SK-N-SH treated with all-trans-retinoic acid at 6 μM for 48 hours (cell line): ENCODE measurements around the gene MAP7D1.

Experiments
- ATAC-seq: fragments of 200-7000 bp; cut with Tn5 transposase; 3 replicates; pipeline ENCODE4 v1.9.1; 2020; ENCODE audit warnings: mild to moderate bottlenecking, moderate library complexity
- ARNTL ChIP-seq: fragments of 450-650 bp; formaldehyde crosslinking; IDR thresholded peaks from 2 replicates; pipeline ENCODE4 v1.5.0; 2020; ENCODE audit warnings: low read depth, mild to moderate bottlenecking, moderate library complexity, borderline replicate concordance
- BACH2 ChIP-seq: fragments of 250-450 bp; sonication (Bioruptor Pico); IDR thresholded peaks from 2 replicates; pipeline ENCODE4 v1.9.0; 2021; ENCODE audit warnings: mild to moderate bottlenecking, borderline replicate concordance
- CREB5 ChIP-seq: fragments of 250-450 bp; sonication (Bioruptor Pico); IDR thresholded peaks from 2 replicates; pipeline ENCODE4 v1.5.1; 2020; ENCODE audit warnings: low read depth, mild to moderate bottlenecking, moderate library complexity
- CSDC2 ChIP-seq: fragments of 250-450 bp; sonication (Bioruptor Pico); IDR thresholded peaks from 2 replicates; pipeline ENCODE4 v1.5.0; 2020; ENCODE audit warnings: mild to moderate bottlenecking, moderate library complexity
- GLIS3 ChIP-seq: fragments of 250-450 bp; sonication (Bioruptor Pico); IDR thresholded peaks from 2 replicates; pipeline ENCODE4 v1.5.0; 2020; ENCODE audit warnings: mild to moderate bottlenecking, moderate library complexity
- ISL1 ChIP-seq: fragments of 250-450 bp; sonication (Bioruptor Pico); IDR thresholded peaks from 2 replicates; pipeline ENCODE4 v2.1.2; 2022; ENCODE audit warnings: mild to moderate bottlenecking, moderate library complexity
- OSR1 ChIP-seq: fragments of 250-450 bp; sonication (Bioruptor Pico); IDR thresholded peaks from 2 replicates; pipeline ENCODE4 v1.8.0; 2022; ENCODE audit warnings: moderate library complexity, mild to moderate bottlenecking, inconsistent platforms
- PATZ1 ChIP-seq: fragments of 250-450 bp; sonication (Bioruptor Pico); IDR thresholded peaks from 2 replicates; pipeline ENCODE4 v1.8.0; 2020; ENCODE audit warnings: mild to moderate bottlenecking, moderate library complexity, borderline replicate concordance
- POU6F1 ChIP-seq: fragments of 250-450 bp; sonication (Bioruptor Pico); IDR thresholded peaks from 2 replicates; pipeline ENCODE4 v1.8.0; 2021; ENCODE audit warnings: low read depth, mild to moderate bottlenecking, moderate library complexity, borderline replicate concordance
- PPARA ChIP-seq: fragments of 250-450 bp; sonication (Bioruptor Pico); IDR thresholded peaks from 2 replicates; pipeline ENCODE4 v1.5.0; 2020; ENCODE audit warnings: mild to moderate bottlenecking, borderline replicate concordance
- RARB ChIP-seq: fragments of 250-450 bp; sonication (Bioruptor Pico); IDR thresholded peaks from 2 replicates; pipeline ENCODE4 v1.8.0; 2021; ENCODE audit warnings: mild to moderate bottlenecking, moderate library complexity
- SNAI2 ChIP-seq: fragments of 250-450 bp; sonication (Bioruptor Pico); IDR thresholded peaks from 2 replicates; pipeline ENCODE4 v1.5.0; 2020; ENCODE audit warnings: mild to moderate bottlenecking, moderate library complexity
- TCF4 ChIP-seq: fragments of 250-450 bp; sonication (Bioruptor Pico); IDR thresholded peaks from 2 replicates; pipeline ENCODE4 v1.8.0; 2021; ENCODE audit warnings: mild to moderate bottlenecking, moderate library complexity, borderline replicate concordance
- TOX ChIP-seq: fragments of 250-450 bp; sonication (Bioruptor Pico); IDR thresholded peaks from 2 replicates; pipeline ENCODE4 v1.8.0; 2021; ENCODE audit warnings: mild to moderate bottlenecking, moderate library complexity, borderline replicate concordance
- TSHZ2 ChIP-seq: fragments of 250-450 bp; sonication (Bioruptor Pico); IDR thresholded peaks from 2 replicates; pipeline ENCODE4 v1.5.0; 2020; ENCODE audit warnings: mild to moderate bottlenecking, moderate library complexity
- ZC3H10 ChIP-seq: fragments of 250-450 bp; sonication (Bioruptor Pico); IDR thresholded peaks from 2 replicates; pipeline ENCODE4 v1.5.1; 2021; ENCODE audit warnings: mild to moderate bottlenecking, moderate library complexity
- ZFP3 ChIP-seq: fragments of 250-450 bp; sonication (Bioruptor Pico); IDR thresholded peaks from 2 replicates; pipeline ENCODE4 v1.5.0; 2020; ENCODE audit warnings: mild to moderate bottlenecking, moderate library complexity
- ZFP30 ChIP-seq: fragments of 450-650 bp; formaldehyde crosslinking; IDR thresholded peaks from 2 replicates; pipeline ENCODE4 v1.5.0; 2022; ENCODE audit warnings: mild to moderate bottlenecking, moderate library complexity
- ZNF565 ChIP-seq: fragments of 450-650 bp; formaldehyde crosslinking; conservative IDR thresholded peaks from 2 replicates; pipeline ENCODE4 v1.5.0; 2020; ENCODE audit warnings: low read depth, mild to moderate bottlenecking, moderate library complexity
- ZNF70 ChIP-seq: fragments of 450-650 bp; formaldehyde crosslinking; IDR thresholded peaks from 2 replicates; pipeline ENCODE4 v1.5.0; 2020; ENCODE audit warnings: mild to moderate bottlenecking, moderate library complexity
- ZNF8 ChIP-seq: fragments of 450-650 bp; formaldehyde crosslinking; IDR thresholded peaks from 2 replicates; pipeline ENCODE4 v1.5.0; 2020; ENCODE audit warnings: mild to moderate bottlenecking, moderate library complexity

The MAP7D1 gene

GRCh38 chr1:36208978-36209703 is 53.2 kb downstream of the MAP7D1 start:
- no peak for ATAC-seq
- TF ChIP-seq GLIS3 (CRISPR knock-in tag) (no peak), ZNF565 (no peak), ZFP30 (CRISPR knock-in tag) (no peak), CREB5 (CRISPR knock-in tag) (no peak), PPARA (no peak), POU6F1 (CRISPR knock-in tag) (no peak), TSHZ2 (no peak), ISL1 (CRISPR knock-in tag) (no peak), CSDC2 (CRISPR knock-in tag) (no peak), BACH2 (no peak), OSR1 (CRISPR knock-in tag) (no peak), ZFP3 (no peak), ZNF8 (CRISPR knock-in tag) (no peak), ZC3H10 (CRISPR knock-in tag) (no peak), RARB (CRISPR knock-in tag) (no peak), ZNF70 (CRISPR knock-in tag) (no peak), SNAI2 (CRISPR knock-in tag) (no peak), ARNTL (CRISPR knock-in tag) (no peak), TCF4 (CRISPR knock-in tag) (no peak)

GRCh38 chr1:36211307-36211706 is 55.3 kb downstream of the MAP7D1 start:
- no peak for ATAC-seq
- TF ChIP-seq PPARA (no peak), CREB5 (CRISPR knock-in tag) (no peak)

GRCh38 chr1:36211841-36212240 is 55.9 kb downstream of the MAP7D1 start:
- no peak for TF ChIP-seq TCF4 (CRISPR knock-in tag)
- no peak for TF ChIP-seq GLIS3 (CRISPR knock-in tag)
- no peak for TF ChIP-seq ZFP30 (CRISPR knock-in tag)
- no peak for TF ChIP-seq PATZ1 (CRISPR knock-in tag)
- TF ChIP-seq BACH2, result no peak
- TF ChIP-seq ZC3H10 (CRISPR knock-in tag), result no peak
- TF ChIP-seq POU6F1 (CRISPR knock-in tag), result no peak
- no peak for TF ChIP-seq TOX (CRISPR knock-in tag)
- no peak for TF ChIP-seq ISL1 (CRISPR knock-in tag)
- no peak for TF ChIP-seq ZNF8 (CRISPR knock-in tag)
- no peak for TF ChIP-seq ZNF70 (CRISPR knock-in tag)
- TF ChIP-seq CSDC2 (CRISPR knock-in tag), result no peak
- TF ChIP-seq, all 23 proteins: peak for 0
- no peak for ATAC-seq
